NCI-H2227 treated with DMSO at 0.1 percent for 48 hours (cell line): ENCODE data around the gene AP4M1.

Experiments
- DNase-seq: peaks from one replicate; lab custom pipeline; 2025; lab: John Stamatoyannopoulos, UW

The AP4M1 gene

DNA sequence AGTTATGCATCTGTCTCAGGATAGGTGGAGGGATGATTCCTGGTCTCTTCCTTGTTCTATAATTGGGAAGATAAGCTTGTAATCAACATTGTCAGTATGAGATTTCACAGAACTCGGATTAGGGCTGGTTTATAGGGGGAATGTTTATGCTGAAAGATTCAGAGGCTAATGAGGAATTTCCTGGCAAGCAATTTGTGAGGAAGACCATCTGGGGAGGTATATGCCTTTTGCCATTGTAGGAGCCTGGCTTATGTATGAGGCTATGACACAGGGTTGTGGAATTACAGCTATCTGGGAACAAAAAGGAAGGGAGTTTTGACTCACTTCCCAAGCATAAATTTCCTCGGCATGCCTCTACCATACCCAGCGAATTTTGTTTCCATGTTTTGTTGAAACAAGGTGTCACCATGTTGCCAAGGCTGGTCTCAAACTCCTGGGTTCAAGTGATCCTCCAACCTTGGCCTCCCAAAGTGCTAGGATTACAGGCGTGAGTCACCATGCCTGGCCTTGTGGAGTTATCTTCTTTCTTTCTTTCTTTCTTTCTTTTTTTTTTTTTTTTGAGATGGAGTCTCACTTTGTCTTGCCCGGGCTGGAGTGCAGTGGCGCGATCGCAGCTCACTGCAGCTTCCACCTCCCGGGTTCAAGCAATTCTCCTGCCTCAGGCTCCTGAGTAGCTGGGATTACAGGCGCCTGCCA is 14.2 kb upstream of the AP4M1 start:
- DNase-seq, result no peak

DNA sequence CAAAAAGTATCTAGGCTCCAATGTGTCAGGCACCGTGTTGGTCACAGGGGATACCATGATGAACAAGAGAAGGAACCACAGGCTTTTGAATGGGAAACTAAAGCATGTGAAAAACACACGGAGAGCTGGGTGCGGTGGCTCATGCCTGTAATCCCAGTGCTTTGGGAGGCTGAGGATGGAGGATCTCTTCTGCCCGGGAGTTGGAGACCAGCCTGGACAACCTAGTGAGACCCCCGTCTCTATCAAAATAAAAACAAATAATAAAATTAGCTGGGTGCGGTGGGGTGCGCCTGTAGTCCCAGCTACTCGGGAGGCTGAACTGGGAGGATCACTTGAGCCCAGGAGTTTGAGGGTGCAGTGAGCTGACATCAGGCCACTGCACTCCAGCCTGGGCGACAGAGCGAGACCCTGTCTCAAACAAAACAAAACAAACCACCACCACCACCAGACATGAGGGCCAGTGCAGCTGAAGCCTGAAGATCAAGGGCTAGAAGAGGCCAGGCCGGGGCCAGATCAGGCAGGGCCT is 13.3 kb upstream of the AP4M1 start:
- DNase-seq, result no peak

DNA sequence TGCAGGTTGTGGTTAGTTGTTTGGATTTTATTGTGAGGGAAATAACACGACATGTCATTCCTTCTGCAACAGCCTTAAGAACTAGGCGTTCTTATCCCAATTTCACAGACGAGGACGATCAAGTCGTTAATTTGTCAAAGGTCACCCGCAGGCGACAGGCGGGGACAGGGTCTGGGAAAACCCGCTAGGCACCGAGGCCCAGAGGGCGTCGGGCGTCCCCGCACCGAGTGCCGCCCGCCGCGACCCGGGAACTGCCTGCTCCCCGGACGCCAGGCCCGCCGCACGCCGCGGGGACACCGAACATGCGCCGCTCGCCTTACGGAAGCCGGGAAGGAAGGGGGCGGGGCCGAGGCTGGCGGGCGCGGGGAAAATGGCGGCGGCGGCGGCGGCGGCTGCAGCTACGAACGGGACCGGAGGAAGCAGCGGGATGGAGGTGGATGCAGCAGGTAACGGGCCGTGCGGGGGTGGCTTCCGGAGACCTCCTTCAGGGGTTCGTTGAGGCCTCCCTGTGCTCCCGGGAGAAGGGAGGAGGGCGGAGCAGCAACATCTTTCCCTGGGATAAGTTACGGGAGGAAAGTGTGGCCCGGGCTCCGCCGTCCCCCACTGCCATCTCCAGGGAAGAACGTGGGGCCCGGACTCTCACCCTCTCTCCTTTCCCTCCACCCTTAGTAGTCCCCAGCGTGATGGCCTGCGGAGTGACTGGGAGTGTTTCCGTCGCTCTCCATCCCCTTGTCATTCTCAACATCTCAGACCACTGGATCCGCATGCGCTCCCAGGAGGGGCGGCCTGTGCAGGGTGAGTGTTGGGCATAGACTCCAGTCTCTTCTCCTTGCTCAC is 12.6 kb upstream of the AP4M1 start, which contains the start of gene COPS6:
TSS of gene COPS6 (plus strand) at position 349 of the 837 bp plus-strand sequence. CDS start at position 371, 22 bp downstream.
- DNase-seq, result peak; percentile 78

DNA sequence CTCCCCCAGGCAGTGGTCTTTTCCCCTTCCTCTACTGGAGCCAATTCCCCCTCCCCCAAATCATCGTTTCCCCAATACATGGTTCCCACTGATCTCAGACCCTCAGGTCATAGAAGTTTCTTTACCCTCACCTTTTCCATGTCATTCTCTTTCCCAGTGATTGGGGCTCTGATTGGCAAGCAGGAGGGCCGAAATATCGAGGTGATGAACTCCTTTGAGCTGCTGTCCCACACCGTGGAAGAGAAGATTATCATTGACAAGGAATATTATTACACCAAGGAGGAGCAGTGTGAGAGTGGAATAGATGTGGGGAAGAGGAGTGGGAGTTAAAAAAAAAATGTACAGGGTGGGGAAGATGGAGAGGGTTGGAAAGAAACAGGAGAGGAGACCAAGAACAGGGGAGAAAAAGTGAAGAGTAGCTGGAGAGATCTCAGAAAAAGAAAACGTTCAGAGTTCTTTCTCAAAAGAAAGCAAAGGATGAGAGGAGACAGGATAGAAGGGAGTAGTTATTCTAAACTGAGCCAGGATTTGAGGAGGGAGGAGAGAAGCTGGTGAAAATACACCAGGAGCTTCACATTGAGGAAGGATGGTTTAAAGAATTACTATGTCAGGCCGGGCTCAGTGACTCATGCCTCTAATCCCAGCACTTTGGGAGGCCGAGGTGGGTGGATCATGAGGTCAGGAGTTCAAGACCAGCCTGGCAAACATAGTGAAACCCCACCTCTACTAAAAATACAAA is 11.8 kb upstream of the AP4M1 start:
- DNase-seq, result no peak

DNA sequence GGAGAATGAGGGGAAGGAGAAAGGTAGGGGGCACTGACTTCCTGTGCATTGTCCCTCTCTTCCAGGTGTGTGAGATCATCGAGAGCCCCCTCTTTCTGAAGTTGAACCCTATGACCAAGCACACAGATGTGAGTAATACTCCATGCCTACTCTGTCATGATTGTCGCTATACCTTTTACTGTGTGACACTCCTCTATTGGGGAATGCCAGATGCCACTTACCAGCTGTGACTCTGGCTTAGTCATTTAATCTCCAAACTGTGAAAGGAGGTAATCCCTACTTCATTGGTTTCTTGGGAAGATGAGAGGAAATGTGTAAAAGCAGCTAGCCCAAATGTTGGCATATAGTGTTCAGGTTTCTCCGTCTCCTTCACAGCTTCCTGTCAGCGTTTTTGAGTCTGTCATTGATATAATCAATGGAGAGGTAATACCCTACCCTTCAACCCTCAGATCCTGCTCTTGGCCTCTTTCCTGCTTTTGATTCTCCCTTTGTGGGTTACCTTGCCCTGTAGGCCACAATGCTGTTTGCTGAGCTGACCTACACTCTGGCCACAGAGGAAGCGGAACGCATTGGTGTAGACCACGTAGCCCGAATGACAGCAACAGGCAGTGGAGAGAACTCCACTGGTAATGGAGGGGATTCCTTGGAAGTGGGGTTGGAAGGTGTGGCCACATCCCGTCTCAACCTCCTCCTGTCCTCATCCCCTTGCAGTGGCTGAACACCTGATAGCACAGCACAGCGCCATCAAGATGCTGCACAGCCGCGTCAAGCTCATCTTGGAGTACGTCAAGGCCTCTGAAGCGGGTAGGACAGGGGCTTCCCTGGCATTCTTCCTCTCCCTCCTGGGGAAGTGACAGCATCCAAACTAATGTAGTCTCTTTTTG is 10.7 kb upstream of the AP4M1 start:
- no peak for DNase-seq

DNA sequence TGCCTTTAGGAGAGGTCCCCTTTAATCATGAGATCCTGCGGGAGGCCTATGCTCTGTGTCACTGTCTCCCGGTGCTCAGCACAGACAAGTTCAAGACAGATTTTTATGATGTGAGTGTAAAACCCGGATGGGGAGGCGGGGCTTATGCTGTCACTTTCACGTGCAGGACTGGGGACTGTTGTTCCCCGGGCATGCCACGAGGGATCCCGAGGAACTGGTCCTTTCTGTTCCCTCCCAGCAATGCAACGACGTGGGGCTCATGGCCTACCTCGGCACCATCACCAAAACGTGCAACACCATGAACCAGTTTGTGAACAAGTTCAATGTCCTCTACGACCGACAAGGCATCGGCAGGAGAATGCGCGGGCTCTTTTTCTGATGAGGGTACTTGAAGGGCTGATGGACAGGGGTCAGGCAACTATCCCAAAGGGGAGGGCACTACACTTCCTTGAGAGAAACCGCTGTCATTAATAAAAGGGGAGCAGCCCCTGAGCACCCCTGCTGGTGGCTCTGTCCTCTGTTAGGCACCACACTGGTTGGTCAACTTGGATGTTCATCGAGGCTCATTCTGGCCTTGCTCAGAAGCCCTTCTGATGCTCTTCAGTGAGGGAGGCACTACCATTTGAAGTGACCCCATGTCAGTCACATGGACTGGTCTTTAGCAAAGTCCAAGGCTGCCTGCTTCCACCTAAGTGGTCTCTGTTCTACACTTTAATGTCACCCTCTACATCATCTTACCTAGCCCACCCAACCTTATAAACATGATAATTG is 9.8 kb upstream of the AP4M1 start:
- no peak for DNase-seq

DNA sequence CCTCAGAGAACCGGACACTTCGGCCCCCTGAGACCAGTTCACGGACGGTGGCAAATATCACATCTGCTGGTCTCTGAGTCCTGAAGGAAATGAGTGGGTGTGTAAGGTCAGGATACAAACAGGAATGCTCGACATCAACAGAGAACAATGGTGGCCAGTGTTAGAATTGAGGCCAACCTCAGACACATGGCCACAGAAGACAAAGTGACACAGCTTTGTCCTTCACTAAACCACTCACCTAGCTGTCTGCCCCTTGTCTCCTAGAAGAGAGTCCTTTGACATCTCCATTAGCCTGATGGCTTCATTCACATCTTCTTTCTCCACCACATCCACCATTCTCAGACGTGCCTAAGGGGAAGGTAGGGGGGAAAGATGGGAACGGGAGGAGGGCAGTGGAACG is 8.4 kb upstream of the AP4M1 start:
- no peak for DNase-seq

DNA sequence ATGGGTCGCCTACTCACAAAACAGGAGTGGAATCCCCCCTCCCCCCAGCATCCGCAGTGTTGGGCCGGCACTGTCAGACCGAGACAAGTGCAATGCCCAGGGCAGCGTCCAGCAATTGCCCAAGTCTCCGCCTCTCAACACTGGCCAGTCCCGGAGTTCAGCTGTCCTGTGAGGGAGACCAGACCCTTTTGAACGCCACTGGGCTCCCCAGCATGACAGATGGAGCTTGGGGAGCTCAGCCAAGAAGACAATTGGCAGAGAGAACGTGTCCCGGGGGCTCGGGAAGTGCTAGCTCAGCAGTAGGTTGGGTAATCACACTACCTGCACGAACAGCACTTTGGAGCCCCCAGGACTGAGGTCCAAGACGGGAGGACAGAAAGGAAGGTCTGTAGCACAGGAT is 7.9 kb upstream of the AP4M1 start:
- no peak for DNase-seq

DNA sequence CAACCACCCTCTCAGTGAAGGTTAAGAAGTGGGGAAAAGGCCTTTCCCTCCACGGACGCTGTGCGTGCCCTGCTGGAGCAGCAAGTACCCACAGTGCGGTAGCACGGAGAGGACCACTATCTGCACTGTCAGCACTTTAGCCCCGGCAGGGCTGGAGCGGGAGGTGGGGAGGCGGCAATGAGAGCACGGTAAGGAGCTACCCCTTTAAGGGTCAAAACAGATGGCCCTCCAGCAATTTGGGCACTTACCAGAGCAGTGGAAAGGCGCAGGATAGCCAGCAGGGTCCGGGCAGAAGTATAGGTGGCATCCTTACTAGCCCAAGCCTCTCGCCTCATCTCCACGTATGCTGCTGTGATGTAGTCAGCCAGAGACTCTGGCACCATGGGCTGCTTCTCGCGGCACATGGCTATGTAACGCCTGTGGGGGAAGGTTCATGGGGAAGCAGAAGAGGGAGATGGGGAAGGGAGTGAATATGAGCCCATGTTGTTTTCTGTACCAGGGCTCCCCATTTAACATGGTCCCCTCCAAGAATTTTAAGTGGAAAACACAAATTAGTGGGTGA is 7.4 kb upstream of the AP4M1 start:
- DNase-seq, result no peak

DNA sequence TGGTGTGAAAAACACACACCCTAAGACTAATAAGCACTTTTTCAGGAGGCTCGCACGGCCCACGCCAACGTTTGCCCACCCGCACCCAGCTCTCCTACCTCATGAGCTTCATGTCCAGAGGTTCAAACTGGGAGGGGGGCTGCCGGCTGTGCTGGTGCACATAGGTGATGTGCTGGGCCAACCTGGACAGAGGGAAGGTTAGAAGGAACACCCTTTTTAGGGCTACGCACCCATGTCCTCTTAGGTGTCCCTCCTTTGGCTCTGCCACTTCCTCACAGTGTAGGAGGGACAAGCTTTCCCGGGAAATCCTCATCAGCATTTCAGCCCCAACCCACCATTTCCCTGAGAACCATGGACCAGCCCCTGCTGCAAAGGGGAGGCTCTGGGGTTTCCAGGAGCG is 6.2 kb upstream of the AP4M1 start:
- DNase-seq, result no peak

DNA sequence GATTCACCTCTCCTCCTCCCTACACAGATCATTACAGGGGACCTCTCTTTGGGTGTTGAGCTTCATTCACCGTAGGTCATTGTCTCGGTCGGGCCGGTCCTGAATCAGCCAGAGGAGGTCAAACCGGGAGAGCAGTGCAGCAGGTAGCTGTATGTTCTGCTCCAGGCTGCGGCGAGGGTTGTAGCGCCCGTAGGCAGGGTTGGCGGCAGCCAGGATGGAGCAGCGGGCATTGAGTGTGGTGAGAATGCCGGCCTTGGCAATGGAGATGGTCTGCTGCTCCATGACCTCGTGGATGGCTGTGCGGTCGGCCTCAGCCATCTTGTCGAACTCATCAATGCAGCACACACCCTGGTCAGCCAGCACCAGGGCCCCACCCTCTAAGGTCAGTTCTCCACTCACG is 5.7 kb upstream of the AP4M1 start:
- DNase-seq, result no peak

DNA sequence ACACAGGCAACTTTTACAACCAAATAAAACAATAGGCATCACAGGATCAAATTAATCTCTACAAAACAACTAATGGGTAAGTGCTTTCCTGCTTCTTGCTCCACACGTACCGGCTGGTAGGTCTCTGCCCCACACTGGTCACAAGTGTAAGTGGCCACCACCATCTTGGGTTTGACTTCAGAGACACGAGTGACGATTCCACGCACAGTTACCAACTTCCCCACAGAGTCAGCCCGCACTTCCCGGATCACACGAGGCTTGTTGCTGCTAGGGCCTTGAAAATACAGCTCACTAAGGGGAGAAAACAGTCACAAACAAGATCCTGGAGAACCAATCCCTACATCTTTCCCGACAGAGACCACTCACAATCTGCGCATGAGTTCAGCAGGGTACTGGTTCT is 2.5 kb upstream of the AP4M1 start:
- no peak for DNase-seq

DNA sequence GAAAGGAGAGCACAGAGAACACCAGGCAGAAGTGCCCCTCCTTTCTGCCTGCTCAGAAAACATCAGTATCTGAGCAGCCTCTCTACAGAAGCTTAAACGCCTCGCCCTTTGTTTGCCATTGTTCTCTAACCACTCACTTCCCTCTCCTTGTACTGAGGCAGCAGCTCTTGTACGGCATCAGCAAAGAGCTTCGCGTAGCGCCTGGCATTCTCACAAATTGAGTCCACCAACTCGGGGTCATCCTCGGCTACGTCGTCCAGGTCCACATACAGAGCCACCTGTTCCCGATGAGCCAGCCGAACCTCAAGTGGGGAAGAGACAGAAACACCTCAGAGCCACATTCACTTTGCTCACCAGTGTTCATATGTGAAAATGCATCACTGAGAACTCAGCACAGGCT is 2.0 kb upstream of the AP4M1 start:
- DNase-seq, result no peak

DNA sequence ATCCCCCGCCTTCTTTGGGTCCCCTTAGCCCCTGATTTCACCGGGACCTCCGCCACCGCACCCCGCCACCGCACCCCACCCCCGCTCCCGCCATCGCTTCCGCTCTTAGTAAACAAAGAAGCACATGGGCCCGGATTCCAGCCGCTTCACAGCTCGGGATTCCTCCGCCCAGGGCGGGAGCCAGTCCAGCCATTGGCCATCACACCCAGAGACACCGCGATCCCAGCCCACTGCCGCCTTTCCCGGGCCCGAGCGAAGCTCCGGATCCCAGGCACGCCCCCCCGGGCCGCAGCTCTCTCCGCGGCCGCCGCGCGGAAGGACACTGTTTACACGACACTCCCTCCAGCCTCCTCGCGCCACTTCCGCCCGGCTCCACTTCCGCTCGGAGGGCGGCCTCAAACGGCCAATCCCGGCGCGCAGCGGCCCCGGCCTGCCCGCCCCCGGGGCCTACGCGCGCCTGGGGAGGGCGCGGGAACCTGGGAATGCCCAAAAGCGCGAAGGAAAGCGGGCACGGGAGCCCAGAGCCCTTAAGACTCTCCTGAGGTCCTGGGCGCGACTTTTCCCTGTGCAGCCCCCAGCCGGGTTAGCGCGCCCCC is 925 bp upstream of the AP4M1 start:
- peak; percentile 98 for DNase-seq

DNA sequence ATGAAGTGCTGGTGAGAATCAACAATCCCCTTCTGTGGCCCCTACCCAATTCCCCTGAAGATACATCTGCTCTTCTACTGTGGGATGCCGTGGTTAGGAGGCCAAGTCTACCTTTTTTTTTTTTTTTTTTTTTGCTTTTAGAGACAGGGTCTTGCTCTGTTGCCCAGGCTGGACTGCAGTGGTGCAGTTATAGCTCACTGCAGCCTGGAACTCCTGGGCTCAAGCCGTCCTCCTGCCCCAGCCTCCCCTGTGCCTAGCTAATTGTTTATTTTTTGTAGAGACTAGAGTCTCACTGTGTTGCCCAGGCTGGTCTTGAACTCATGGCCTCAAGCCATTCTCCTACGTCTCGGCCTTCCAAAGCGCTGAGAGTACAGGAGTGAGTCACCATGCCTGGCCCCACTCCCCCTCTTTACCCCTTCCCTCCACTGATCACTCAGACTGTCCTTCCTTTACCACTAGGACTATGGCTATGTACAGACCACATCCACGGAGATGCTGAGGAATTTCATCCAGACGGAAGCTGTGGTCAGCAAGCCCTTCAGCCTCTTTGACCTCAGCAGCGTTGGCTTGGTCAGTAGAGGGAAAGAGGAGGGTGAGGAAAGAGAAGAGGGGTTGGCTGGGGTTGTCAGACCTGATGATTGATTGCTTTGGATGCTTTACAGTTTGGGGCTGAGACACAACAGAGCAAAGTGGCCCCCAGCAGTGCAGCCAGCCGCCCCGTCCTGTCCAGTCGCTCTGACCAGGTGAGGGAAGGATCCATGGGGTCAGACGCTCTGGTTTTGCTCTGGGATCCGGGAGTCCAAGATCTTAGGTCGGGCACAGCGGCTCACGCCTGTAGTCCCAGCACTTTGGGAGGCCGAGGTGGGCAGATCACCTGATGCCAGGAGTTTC is 1.8 kb downstream of the AP4M1 start:
- DNase-seq, result no peak

DNA sequence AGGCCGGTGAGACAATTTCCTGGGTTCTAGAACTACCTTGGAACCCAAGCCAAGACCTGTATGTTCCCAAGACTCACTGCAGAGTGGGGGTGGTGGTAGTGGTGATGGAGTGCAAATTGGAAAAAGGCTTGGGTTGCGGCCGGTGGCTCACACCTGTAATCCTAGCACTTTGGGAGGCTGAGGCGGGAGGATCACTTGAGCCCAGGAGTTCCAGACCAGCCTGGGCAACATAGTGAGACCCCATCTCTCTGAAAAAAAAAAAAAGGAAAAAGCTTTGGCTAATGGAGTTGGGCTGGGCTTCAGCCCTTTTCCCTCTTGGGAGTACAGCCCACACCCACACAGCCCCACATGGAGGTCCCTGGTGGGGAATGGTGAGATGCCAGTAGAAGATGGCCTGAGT is 4.1 kb downstream of the AP4M1 start:
- no peak for DNase-seq

DNA sequence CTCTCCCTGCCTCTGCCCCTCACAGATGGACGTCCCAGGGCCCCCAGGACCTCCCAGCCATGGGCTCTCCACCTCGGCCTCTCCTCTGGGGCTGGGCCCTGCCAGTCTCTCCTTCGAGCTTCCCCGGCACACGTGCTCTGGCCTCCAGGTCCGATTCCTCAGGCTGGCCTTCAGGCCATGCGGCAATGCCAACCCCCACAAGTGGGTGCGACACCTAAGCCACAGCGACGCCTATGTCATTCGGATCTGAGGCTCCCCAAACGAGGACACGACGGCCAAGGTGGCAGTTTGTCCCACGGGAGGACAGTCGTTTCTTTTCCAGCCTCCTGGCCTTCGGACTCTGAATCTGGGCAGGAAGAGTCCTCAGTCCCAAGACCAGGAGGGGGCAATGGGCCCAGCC is 5.2 kb downstream of the AP4M1 start:
- DNase-seq, result no peak

DNA sequence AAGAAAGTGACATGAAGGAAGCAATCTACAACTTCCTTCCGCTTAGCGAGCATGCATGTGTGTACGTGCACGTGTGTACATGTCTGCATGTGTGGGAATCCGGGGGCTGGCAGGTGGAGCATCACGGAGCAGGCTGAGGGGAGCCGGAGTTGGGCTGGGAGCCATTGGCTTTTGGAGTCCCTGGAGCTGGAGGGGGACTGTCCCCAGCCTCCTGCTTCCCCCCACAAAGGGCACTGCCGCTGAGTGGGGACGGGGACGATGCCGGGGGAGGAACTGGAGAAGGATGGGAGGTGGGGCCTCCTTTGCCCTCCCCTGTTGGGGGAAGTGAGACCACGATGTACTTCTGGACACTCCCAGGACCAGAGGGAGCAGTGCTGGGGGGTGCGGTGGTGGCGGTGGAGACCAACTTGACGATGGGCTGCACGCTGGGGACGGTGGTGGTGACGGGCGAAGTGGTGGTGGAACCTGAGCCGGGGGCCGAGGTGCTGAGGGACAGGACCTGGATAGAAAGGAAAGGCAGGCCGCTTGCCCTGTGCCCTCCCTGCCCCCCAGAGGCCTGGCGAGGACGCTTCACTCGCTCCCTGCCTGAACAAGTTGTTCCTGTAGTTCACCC is 5.8 kb downstream of the AP4M1 start:
- DNase-seq, result no peak

DNA sequence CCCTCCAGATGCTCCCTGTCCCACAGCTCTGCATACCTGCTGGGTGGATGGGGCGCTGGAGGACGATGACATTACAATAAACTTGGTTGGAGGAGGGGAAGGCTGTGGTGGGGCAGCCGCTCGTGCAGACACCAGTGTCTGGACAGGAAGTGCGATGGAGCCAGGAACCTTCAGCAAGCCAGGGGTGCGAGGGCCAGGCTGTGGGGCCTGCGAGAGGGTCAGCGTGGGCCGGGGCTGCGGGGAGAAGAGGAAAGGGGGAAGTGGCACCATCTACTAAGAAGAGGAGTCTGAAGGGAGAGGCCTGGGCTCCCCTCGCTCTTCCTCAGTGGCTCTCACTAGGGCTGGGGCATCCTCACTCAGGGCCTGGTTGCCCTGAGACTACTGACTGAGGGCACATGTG is 6.4 kb downstream of the AP4M1 start:
- no peak for DNase-seq
